Thyroid gland (tissue), 4 donors: ENCODE measurements around the gene BACH1.

Experiments used
- CTCF ChIP-seq, 6 experiments: fragments of 200-600 bp in 3 of 6; fragments of 450-650 bp in 3 of 6; sonication (generic) in 3 of 6; IDR thresholded peaks; one replicate each; pipeline ENCODE4 v1.5.1; 2016 to 2019; ENCODE audit warnings: antibody characterized with exemption in 6 of 6, mild to moderate bottlenecking in 2 of 6, inconsistent platforms in 1 of 6, moderate library complexity in 1 of 6
- POLR2A ChIP-seq, 2 donors: fragments of 450-650 bp; IDR thresholded peaks; one replicate each; pipeline ENCODE4 v1.6.1; 2017; ENCODE audit warnings: antibody characterized with exemption in 2 of 2, mild to moderate bottlenecking in 2 of 2, moderate library complexity in 1 of 2

GRCh38 chr21:29287383-29287782 is 11.3 kb upstream of the BACH1 start:
- TF ChIP-seq CTCF (IDR thresholded peaks at IDR 0.05) (no peak), POLR2A (IDR thresholded peaks at IDR 0.05) (no peak)
